ENCODE data around the gene FANCB. TPM values are rescaled to one million over a fixed set of nuclear protein-coding genes. Genes with fewer than 3 reads are reported as not detected.

Gene FANCB
- total and polyA plus RNA-seq, 2 donors (not counting 1 experiment from before 2014, with no cell fraction given), result 1.5 to 7.3 TPM

GRCh38 chrX:14875624-14876023, 2.8 kb upstream of the FANCB start:
- H3K4me2 ChIP-seq (ENCODE audit: extremely low read depth, insufficient read depth, low read length), result no peak overlapping the region
- no peak overlapping the region for H3K4me3 ChIP-seq (replicated peaks in 1 of 4; ENCODE audit: control extremely low read depth in 1 of 4, insufficient read depth in 1 of 4, low read depth in 3 of 4, low read length in 4 of 4)
- no peaks in the 10 kb centered on the region for H4K20me1 ChIP-seq (ENCODE audit: control insufficient read depth, extremely low read depth, insufficient read depth, low read length)
- H3K9me3 ChIP-seq (ENCODE audit: control insufficient read depth, insufficient read depth, low read depth, low read length), result no peaks in the 10 kb centered on the region
- H3K79me2 ChIP-seq (ENCODE audit: control insufficient read depth, insufficient read depth, low read length), result peaks cover 17% of the 10 kb centered on the region
- no peaks in the 10 kb centered on the region for H3K27me3 ChIP-seq (ENCODE audit: control insufficient read depth, insufficient read depth, low read length)
- H3K27ac ChIP-seq (ENCODE audit: insufficient read depth, low read length), result no peak overlapping the region
- H3K36me3 ChIP-seq (ENCODE audit: control insufficient read depth, insufficient read depth, low read length), result no peaks in the 10 kb centered on the region
- H3K9ac ChIP-seq (ENCODE audit: insufficient read depth, low read length), result no peak overlapping the region
- no peaks in the 10 kb centered on the region for H3K4me1 ChIP-seq (ENCODE audit: control insufficient read depth, extremely low read depth, insufficient read depth, low read length)
- H2AFZ ChIP-seq (ENCODE audit: low read length), result no peak overlapping the region
- no peak for TF ChIP-seq EZH2 (IDR thresholded peaks at IDR 0.05; ENCODE audit: low read length, missing control alignments)
- TF ChIP-seq CTCF (conservative IDR thresholded peaks at IDR 0.05 in 1 of 2, IDR thresholded peaks at IDR 0.05 in 1 of 2; ENCODE audit: low read depth in 1 of 2, low read length in 2 of 2), result no peak
- no peak for DNase-seq (ENCODE audit: low read depth in 2 of 2)

- H3K4me3 ChIP-seq (replicated peaks in 1 of 4; ENCODE audit: control extremely low read depth in 1 of 4, insufficient read depth in 1 of 4, low read depth in 3 of 4, low read length in 4 of 4), result peak overlapping the region; percentile 74 to 85 (median 82)
- no peaks in the 10 kb centered on the region for H3K9me3 ChIP-seq (ENCODE audit: control insufficient read depth, insufficient read depth, low read depth, low read length)
- peak overlapping the region; percentile 82 for H3K4me2 ChIP-seq (ENCODE audit: extremely low read depth, insufficient read depth, low read length)
- no peaks in the 10 kb centered on the region for H4K20me1 ChIP-seq (ENCODE audit: control insufficient read depth, extremely low read depth, insufficient read depth, low read length)
- H3K4me1 ChIP-seq (ENCODE audit: control insufficient read depth, extremely low read depth, insufficient read depth, low read length), result no peaks in the 10 kb centered on the region
- H3K27me3 ChIP-seq (ENCODE audit: control insufficient read depth, insufficient read depth, low read length), result no peaks in the 10 kb centered on the region
- H3K9ac ChIP-seq (ENCODE audit: insufficient read depth, low read length), result peak overlapping the region; percentile 86
- peak overlapping the region; percentile 66 for H3K27ac ChIP-seq (ENCODE audit: insufficient read depth, low read length)
- peak overlapping the region; percentile 45 for H2AFZ ChIP-seq (ENCODE audit: low read length)
- DNase-seq (ENCODE audit: low read depth in 2 of 2), result no peak
- no peaks in the 10 kb centered on the region for H3K36me3 ChIP-seq (ENCODE audit: control insufficient read depth, insufficient read depth, low read length)
- TF ChIP-seq CTCF (conservative IDR thresholded peaks at IDR 0.05 in 1 of 2, IDR thresholded peaks at IDR 0.05 in 1 of 2; ENCODE audit: low read depth in 1 of 2, low read length in 2 of 2) (no peak), EZH2 (IDR thresholded peaks at IDR 0.05; ENCODE audit: low read length, missing control alignments) (no peak)
- H3K79me2 ChIP-seq (ENCODE audit: control insufficient read depth, insufficient read depth, low read length), result peaks cover 17% of the 10 kb centered on the region
Measured at GRCh38 chrX:14873676-14874049, 794 bp upstream of the FANCB start.

GRCh38 chrX:14872355-14872754, 514 bp downstream of the FANCB start:
- Histone ChIP-seq H3K36me3 (ENCODE audit: control insufficient read depth, insufficient read depth, low read length) (no peaks in the 10 kb centered on the region), H3K4me2 (ENCODE audit: extremely low read depth, insufficient read depth, low read length) (peak overlapping the region; percentile 54), H3K79me2 (ENCODE audit: control insufficient read depth, insufficient read depth, low read length) (peaks cover 22% of the 10 kb centered on the region), H2AFZ (ENCODE audit: low read length) (no peak overlapping the region), H3K27me3 (ENCODE audit: control insufficient read depth, insufficient read depth, low read length) (no peaks in the 10 kb centered on the region), H3K9me3 (ENCODE audit: control insufficient read depth, insufficient read depth, low read depth, low read length) (no peaks in the 10 kb centered on the region), H3K27ac (ENCODE audit: insufficient read depth, low read length) (peak overlapping the region; percentile 13), H3K4me1 (ENCODE audit: control insufficient read depth, extremely low read depth, insufficient read depth, low read length) (no peaks in the 10 kb centered on the region), H3K4me3 (replicated peaks in 1 of 4; ENCODE audit: control extremely low read depth in 1 of 4, insufficient read depth in 1 of 4, low read depth in 3 of 4, low read length in 4 of 4) (peak overlapping the region; percentile 43 to 79 (median 61)), H4K20me1 (ENCODE audit: control insufficient read depth, extremely low read depth, insufficient read depth, low read length) (no peaks in the 10 kb centered on the region), H3K9ac (ENCODE audit: insufficient read depth, low read length) (peak overlapping the region; percentile 32)
- TF ChIP-seq CTCF (conservative IDR thresholded peaks at IDR 0.05 in 1 of 2, IDR thresholded peaks at IDR 0.05 in 1 of 2; ENCODE audit: low read depth in 1 of 2, low read length in 2 of 2) (no peak), EZH2 (IDR thresholded peaks at IDR 0.05; ENCODE audit: low read length, missing control alignments) (no peak)
- DNase-seq (ENCODE audit: low read depth in 2 of 2), result no peak
